GM12878 (cell line): ENCODE results near the gene GALNT17. TPM values are rescaled to one million over a fixed set of nuclear protein-coding genes. Genes with fewer than 3 reads are reported as not detected.

Experiments
- ATAC-seq: fragments of 200-7000 bp; cut with Tn5 transposase; 3 replicates; pipeline ENCODE4 v1.9.1; 2020; ENCODE audit warnings: mild to moderate bottlenecking, moderate library complexity
- BruUV-seq: library from RNA; stranded (reverse); fragments of 400-500 nt; replicated peaks from 2 replicates; lab custom pipeline; 2021; lab: Mats Ljungman, UMichigan
- CTCF ChIA-PET: fragments of 300-600 bp; sonication (Branson Sonifier 250); formaldehyde crosslinking; extraction: SDS; loops from one replicate; lab custom pipeline; 2021; ENCODE audit warnings: inconsistent platforms; lab: Yijun Ruan, JAX
- POLR2A ChIA-PET: fragments of 350-600 bp; formaldehyde crosslinking; extraction: SDS; loops from one replicate; lab custom pipeline; 2021; ENCODE audit warnings: inconsistent platforms; lab: Charles Lee
- RAD21 ChIA-PET: fragments of 300-600 bp; sonication (Branson Sonifier 250); formaldehyde crosslinking; loops from one replicate; lab custom pipeline; 2023; ENCODE audit warnings: antibody characterized with exemption; ENCODE audit not compliant: unreplicated experiment; lab: Charles Lee
- SMC1A ChIA-PET: fragments of 300-600 bp; sonication (Branson Sonifier 250); formaldehyde crosslinking; loops from one replicate; lab custom pipeline; 2023; ENCODE audit not compliant: unreplicated experiment, uncharacterized antibody; lab: Charles Lee
- DNase-seq: peaks from one replicate; pipeline ENCODE4 v3.0.0-alpha.2; 2011; ENCODE audit warnings: low read depth, low spot score
- FAIRE-seq: peaks from 3 replicates; lab custom pipeline; 2011; peaks lifted over from hg19 to GRCh38; lab: Jason Lieb, UNC
- H2AFZ ChIP-seq: 2 replicates; pipeline ENCODE4 v1.6.0; 2011; ENCODE audit warnings: low read depth, low read length, control low read depth; ENCODE audit not compliant: control insufficient read depth
- H3K27ac ChIP-seq: 2 replicates; pipeline ENCODE4 v1.5.1; 2011; ENCODE audit warnings: control low read depth; ENCODE audit not compliant: control insufficient read depth, insufficient read depth
- H3K27me3 ChIP-seq, 2 experiments: replicated peaks in 1 of 2; 2 replicates each; pipeline versions ENCODE4 v1.6.0 to v1.6.1; 2011; ENCODE audit warnings: low read length in 1 of 2; ENCODE audit not compliant: control insufficient read depth in 2 of 2, insufficient read depth in 2 of 2
- H3K36me3 ChIP-seq, 2 experiments: 2 replicates each; pipeline ENCODE4 v1.5.1; 2011; ENCODE audit warnings: low read length in 1 of 2; ENCODE audit not compliant: control insufficient read depth in 2 of 2, insufficient read depth in 2 of 2
- H3K4me1 ChIP-seq: 2 replicates; pipeline ENCODE4 v1.6.1; 2011; ENCODE audit warnings: mild to moderate bottlenecking, low read length, moderate library complexity, mixed read lengths; ENCODE audit not compliant: control insufficient read depth, insufficient read depth
- H3K4me2 ChIP-seq: 2 replicates; pipeline ENCODE4 v1.6.0; 2011; ENCODE audit warnings: control low read depth; ENCODE audit not compliant: control insufficient read depth, insufficient read depth
- H3K4me3 ChIP-seq: fragments of 200-600 bp; sonication (generic); 2 replicates; pipeline ENCODE4 v1.5.1; 2016
- H3K79me2 ChIP-seq: 2 replicates; pipeline ENCODE4 v1.6.0; 2011; ENCODE audit warnings: low read length; ENCODE audit not compliant: control insufficient read depth, insufficient read depth
- H3K9ac ChIP-seq: 2 replicates; pipeline ENCODE4 v1.8.0; 2011; ENCODE audit warnings: low read length, control low read depth, mixed read lengths; ENCODE audit not compliant: control insufficient read depth, insufficient read depth
- H3K9me3 ChIP-seq: replicated peaks from 3 replicates; pipeline ENCODE4 v1.5.1; 2011; ENCODE audit warnings: mild to moderate bottlenecking, low read length; ENCODE audit not compliant: control insufficient read depth, insufficient read depth
- H4K20me1 ChIP-seq: 2 replicates; pipeline ENCODE4 v1.6.0; 2011; ENCODE audit not compliant: control insufficient read depth, insufficient read depth
- BMI1 ChIP-seq: fragments of 450-650 bp; IDR thresholded peaks from 2 replicates; pipeline ENCODE4 v1.6.1; 2016; ENCODE audit warnings: mild to moderate bottlenecking, moderate library complexity, borderline replicate concordance
- CHD1 ChIP-seq: IDR thresholded peaks from 2 replicates; pipeline ENCODE4 v1.6.1; 2012; ENCODE audit warnings: low read depth, low read length, improper control_type of control experiment
- EGR1 ChIP-seq, 2 experiments: IDR thresholded peaks; 1 replicate in 1 of 2; 2 replicates in 1 of 2; pipeline ENCODE4 v1.6.1; 2011 to 2012; ENCODE audit warnings: low read depth in 2 of 2, low read length in 2 of 2, borderline replicate concordance in 1 of 2, mild to moderate bottlenecking in 1 of 2, moderate library complexity in 1 of 2
- FOS ChIP-seq: IDR thresholded peaks from 3 replicates; pipeline ENCODE4 v1.6.1; 2011; ENCODE audit warnings: borderline replicate concordance; ENCODE audit not compliant: insufficient read length; ENCODE audit errors: extremely low read depth
- FOXM1 ChIP-seq: IDR thresholded peaks from 2 replicates; pipeline ENCODE4 v1.6.1; 2012; ENCODE audit warnings: low read depth, mild to moderate bottlenecking, inconsistent platforms, low read length, moderate library complexity
- NFIC ChIP-seq: IDR thresholded peaks from 2 replicates; pipeline ENCODE4 v1.6.1; 2012; ENCODE audit warnings: low read depth, mild to moderate bottlenecking, inconsistent platforms, low read length, moderate library complexity
- NR2C2 ChIP-seq: IDR thresholded peaks from 2 replicates; pipeline ENCODE4 v1.6.1; 2011; ENCODE audit warnings: borderline replicate concordance, low read depth; ENCODE audit not compliant: control insufficient read depth, insufficient read length
- POLR2A ChIP-seq: IDR thresholded peaks from 2 replicates; pipeline ENCODE4 v1.6.1; 2011; ENCODE audit warnings: low read depth, mild to moderate bottlenecking, low read length
- POU2F2 ChIP-seq: IDR thresholded peaks from 3 replicates; pipeline ENCODE4 v1.6.1; 2011; ENCODE audit warnings: low read depth, mild to moderate bottlenecking, low read length, borderline replicate concordance
- RB1 ChIP-seq: fragments of 450-650 bp; formaldehyde crosslinking; IDR thresholded peaks from 2 replicates; pipeline ENCODE4 v1.6.1; 2017; ENCODE audit warnings: mild to moderate bottlenecking, borderline replicate concordance
- RFX5 ChIP-seq: IDR thresholded peaks from 2 replicates; pipeline ENCODE4 v1.6.1; 2011; ENCODE audit warnings: low read depth, low read length, improper control_type of control experiment
- RUNX3 ChIP-seq: IDR thresholded peaks from 2 replicates; pipeline ENCODE4 v1.6.1; 2012; ENCODE audit warnings: low read length, inconsistent platforms
- SIN3A ChIP-seq: IDR thresholded peaks from 2 replicates; pipeline ENCODE4 v1.6.1; 2012; ENCODE audit warnings: low read depth, low read length, improper control_type of control experiment
- SPI1 ChIP-seq: IDR thresholded peaks from 2 replicates; pipeline ENCODE4 v1.6.1; 2011; ENCODE audit warnings: low read depth, mild to moderate bottlenecking, low read length, moderate library complexity, borderline replicate concordance; ENCODE audit not compliant: insufficient read depth
- TAF1 ChIP-seq: IDR thresholded peaks from 2 replicates; pipeline ENCODE4 v1.6.1; 2011; ENCODE audit warnings: mild to moderate bottlenecking, low read depth, low read length, borderline replicate concordance
- TBL1XR1 ChIP-seq: IDR thresholded peaks from 2 replicates; pipeline ENCODE4 v1.6.1; 2012; ENCODE audit warnings: low read depth, low read length, improper control_type of control experiment
- ZNF274 ChIP-seq: IDR thresholded peaks from one replicate; pipeline ENCODE4 v1.8.0; 2011; ENCODE audit not compliant: insufficient read length, insufficient read depth
- WGBS: methylation state at CpG from one replicate; pipeline ENCODE4 v1.1.6; 2016; ENCODE audit warnings: low lambda C conversion rate; ENCODE audit not compliant: insufficient replicate concordance, insufficient coverage; ENCODE audit errors: missing lambda C conversion rate; 5-methylcytosine and 5-hydroxymethylcytosine counted together
- in situ Hi-C: fragments of 300-500 bp; cut with MboI; formaldehyde crosslinking; loops from 9 replicates; pipeline ENCODE4 v1.14.3; 2018; ENCODE audit warnings: mixed read lengths
- intact Hi-C: fragments of 100-400 bp; cut with micrococcal nuclease; formaldehyde crosslinking; loops from one replicate; pipeline ENCODE4 v1.14.2; 2022; ENCODE audit not compliant: unreplicated experiment
- polyA plus RNA-seq, 11 experiments: library from polyadenylated mRNA; depleted of rRNA in 4 of 11; unstranded in 6 of 11; stranded (reverse) in 5 of 11; fragments of >200 nt; fragmentation: Nextera tagmentation in 4 of 11; fragmentation: Illumina TruSeq in 1 of 11; extraction: Ambion mirVana in 4 of 11; extraction: Trizol in 1 of 11; gene quantifications; 1 replicate in 1 of 11; 2 replicates in 10 of 11; pipeline versions ENCODE4 v1.2.1 to v1.2.3, GENCODE V29; 2011 to 2016; ENCODE audit warnings: inconsistent platforms in 2 of 11, missing spikeins in 2 of 11, low read depth in 1 of 11
- total RNA-seq, 4 experiments: library from RNA; depleted of rRNA in 3 of 4; stranded (reverse); fragments of >200 nt in 3 of 4; fragmentation: Illumina TruSeq in 1 of 4; extraction: Trizol in 1 of 4; gene quantifications; 2 replicates each; pipeline versions ENCODE4 v1.2.1 to v1.2.3, GENCODE V29; 2013 to 2021
- TF ChIP-seq, protein P1 (sequence below): IDR thresholded peaks from 2 replicates; pipeline ENCODE4 v1.6.1; 2011; ENCODE audit warnings: borderline replicate concordance, low read depth, mild to moderate bottlenecking, moderate library complexity, low read length; ENCODE audit not compliant: insufficient read depth, poor library complexity, severe bottlenecking
- TF ChIP-seq, protein P2 (sequence below): IDR thresholded peaks from 2 replicates; pipeline ENCODE4 v1.6.1; 2011; ENCODE audit warnings: mild to moderate bottlenecking, low read depth, low read length, moderate library complexity; ENCODE audit not compliant: insufficient replicate concordance
- TF ChIP-seq, protein P3 (sequence below): fragments of 450-650 bp; IDR thresholded peaks from 2 replicates; pipeline ENCODE4 v1.6.1; 2018; ENCODE audit warnings: mild to moderate bottlenecking, low read depth, moderate library complexity; ENCODE audit not compliant: partially characterized antibody

The GALNT17 gene
- total and polyA plus RNA-seq, 10 of the 15 experiments (the other 5 are each of a cell fraction or from before 2014, with no cell fraction given): 0.12 to 0.15 TPM; not detected in 8

DNA sequence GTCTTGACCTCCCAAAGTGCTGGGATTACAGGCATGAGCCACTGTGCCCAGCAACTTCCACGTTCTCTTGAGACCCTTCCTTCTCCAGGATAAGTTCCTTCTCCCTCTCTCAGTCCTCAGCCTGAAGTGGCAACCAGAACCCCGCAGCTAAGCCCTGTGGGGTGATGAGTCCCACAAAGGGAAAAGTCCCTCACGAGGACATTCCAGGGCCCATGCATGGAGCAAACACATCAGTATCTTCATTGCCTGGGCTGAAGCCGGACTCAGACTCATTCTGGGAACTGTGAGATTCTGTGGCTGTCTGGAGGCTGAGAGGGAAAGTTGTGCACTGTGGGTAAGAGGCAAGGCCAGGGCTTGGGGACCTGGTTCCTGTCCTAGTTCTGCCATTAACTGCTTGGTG lies 622.9 kb downstream of the GALNT17 start:
- WGBS: 22% methylated on average over 3 of the region's 4 CpGs
- ChIA-PET POLR2A (no interaction called here), RAD21 (no interaction called here)
- H3K4me3 ChIP-seq: no peak overlapping the region
- BruUV-seq: no TSS peak
- TF ChIP-seq FOS (no peak), EGR1 (IDR thresholded peaks at IDR 0.05; ENCODE audit: borderline replicate concordance in 1 of 2, low read depth in 2 of 2, low read length in 2 of 2) (no peak), RB1 (no peak), FOXM1 (no peak), NR2C2 (no peak), TBL1XR1 (no peak), SIN3A (no peak), TAF1 (no peak), POU2F2 (no peak), POLR2A (no peak), RUNX3 (no peak), RFX5 (no peak), NFIC (no peak), ZNF274 (no peak), SPI1 (no peak), CHD1 (no peak), BMI1 (no peak)
- TF ChIP-seq, protein P1, sequence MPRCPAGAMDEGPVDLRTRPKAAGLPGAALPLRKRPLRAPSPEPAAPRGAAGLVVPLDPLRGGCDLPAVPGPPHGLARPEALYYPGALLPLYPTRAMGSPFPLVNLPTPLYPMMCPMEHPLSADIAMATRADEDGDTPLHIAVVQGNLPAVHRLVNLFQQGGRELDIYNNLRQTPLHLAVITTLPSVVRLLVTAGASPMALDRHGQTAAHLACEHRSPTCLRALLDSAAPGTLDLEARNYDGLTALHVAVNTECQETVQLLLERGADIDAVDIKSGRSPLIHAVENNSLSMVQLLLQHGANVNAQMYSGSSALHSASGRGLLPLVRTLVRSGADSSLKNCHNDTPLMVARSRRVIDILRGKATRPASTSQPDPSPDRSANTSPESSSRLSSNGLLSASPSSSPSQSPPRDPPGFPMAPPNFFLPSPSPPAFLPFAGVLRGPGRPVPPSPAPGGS: no peak
- TF ChIP-seq, protein P2, sequence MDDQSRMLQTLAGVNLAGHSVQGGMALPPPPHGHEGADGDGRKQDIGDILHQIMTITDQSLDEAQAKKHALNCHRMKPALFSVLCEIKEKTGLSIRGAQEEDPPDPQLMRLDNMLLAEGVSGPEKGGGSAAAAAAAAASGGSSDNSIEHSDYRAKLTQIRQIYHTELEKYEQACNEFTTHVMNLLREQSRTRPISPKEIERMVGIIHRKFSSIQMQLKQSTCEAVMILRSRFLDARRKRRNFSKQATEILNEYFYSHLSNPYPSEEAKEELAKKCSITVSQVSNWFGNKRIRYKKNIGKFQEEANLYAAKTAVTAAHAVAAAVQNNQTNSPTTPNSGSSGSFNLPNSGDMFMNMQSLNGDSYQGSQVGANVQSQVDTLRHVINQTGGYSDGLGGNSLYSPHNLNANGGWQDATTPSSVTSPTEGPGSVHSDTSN: no peak
- TF ChIP-seq, protein P3, sequence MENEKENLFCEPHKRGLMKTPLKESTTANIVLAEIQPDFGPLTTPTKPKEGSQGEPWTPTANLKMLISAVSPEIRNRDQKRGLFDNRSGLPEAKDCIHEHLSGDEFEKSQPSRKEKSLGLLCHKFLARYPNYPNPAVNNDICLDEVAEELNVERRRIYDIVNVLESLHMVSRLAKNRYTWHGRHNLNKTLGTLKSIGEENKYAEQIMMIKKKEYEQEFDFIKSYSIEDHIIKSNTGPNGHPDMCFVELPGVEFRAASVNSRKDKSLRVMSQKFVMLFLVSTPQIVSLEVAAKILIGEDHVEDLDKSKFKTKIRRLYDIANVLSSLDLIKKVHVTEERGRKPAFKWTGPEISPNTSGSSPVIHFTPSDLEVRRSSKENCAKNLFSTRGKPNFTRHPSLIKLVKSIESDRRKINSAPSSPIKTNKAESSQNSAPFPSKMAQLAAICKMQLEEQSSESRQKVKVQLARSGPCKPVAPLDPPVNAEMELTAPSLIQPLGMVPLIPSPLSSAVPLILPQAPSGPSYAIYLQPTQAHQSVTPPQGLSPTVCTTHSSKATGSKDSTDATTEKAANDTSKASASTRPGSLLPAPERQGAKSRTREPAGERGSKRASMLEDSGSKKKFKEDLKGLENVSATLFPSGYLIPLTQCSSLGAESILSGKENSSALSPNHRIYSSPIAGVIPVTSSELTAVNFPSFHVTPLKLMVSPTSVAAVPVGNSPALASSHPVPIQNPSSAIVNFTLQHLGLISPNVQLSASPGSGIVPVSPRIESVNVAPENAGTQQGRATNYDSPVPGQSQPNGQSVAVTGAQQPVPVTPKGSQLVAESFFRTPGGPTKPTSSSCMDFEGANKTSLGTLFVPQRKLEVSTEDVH: no peak
- TF ChIP-seq, all 136 proteins: peak for 0
- Histone ChIP-seq H3K9me3 (no peaks in the 10 kb centered on the region; the same call in 2 of the 3 replicates), H3K79me2 (no peaks in the 10 kb centered on the region), H3K9ac (no peak overlapping the region), H3K36me3 (no peaks in the 10 kb centered on the region), H3K4me1 (no peaks in the 10 kb centered on the region), H3K27ac (no peak overlapping the region), H2AFZ (no peak overlapping the region), H3K27me3 (no peaks in the 10 kb centered on the region), H4K20me1 (no peaks in the 10 kb centered on the region), H3K4me2 (no peak overlapping the region)
- ChIA-PET CTCF (no interaction called here), SMC1A (no interaction called here)
- DNase-seq (no peak), FAIRE-seq (no peak), ATAC-seq (no peak)
- in situ Hi-C loops (no loop called here), intact Hi-C loops (no loop called here)
